ACHN (cell line): Measurements from ENCODE around the gene ZNF561.
"Not testable (repeated sequence)": the region's sequence is repeated elsewhere in the genome, so short reads cannot be mapped to it uniquely, and the experiment has no call there.

Source experiments
- DNase-seq: peaks from one replicate; pipeline ENCODE4 v3.0.0-alpha.2; 2015
- in situ Hi-C: cut with HindIII; loops from 2 replicates; pipeline ENCODE4 v1.10.0; 2017; ENCODE audit warnings: low sequenced_read_pairs, low pct_ligation_motif_present, low pct_unique_long_range_greater_than_20kb

The ZNF561 gene

DNA sequence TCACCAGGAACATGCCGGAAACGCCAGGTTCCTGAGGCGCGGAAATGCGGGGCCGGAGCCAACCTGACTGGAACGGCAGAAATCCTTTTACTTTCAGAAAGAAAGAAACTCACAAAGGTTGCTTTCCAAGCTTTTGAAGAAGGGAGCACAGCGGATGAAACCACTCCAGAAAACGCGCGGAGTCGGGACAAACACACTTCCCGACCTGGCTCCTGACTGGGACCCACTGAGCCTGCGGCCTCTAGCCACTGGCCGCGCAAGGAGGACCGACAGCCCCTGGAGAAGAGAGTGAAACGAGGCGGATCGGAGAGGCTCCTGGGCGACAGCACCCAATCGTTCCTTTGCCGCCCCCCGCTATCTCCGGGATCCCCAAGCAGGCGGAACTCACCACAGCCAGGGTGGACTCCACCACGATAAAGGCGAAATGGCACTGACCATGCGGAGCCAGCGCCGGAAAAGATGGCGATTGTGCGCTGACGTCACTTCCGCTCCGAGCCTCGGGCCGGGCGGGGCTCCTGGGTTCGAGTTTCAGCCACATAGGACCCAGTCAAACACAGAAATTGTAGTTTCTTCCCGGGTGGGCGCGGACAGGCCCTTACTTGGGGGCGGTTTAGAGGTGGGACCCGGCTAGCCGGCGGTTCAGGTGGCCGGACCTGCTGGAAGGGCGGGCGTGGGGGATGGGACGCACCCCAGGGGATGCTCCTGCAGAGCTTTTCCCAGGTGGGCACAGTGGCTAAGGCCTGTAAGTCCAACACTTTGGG is 36.8 kb downstream of the ZNF561 start, which contains the start of gene ZNF121:
Gene ZNF121 (minus strand): TSS at position 432 of the 761 bp plus-strand sequence. CDS start 16,407 bp downstream, outside the sequence.
- in situ Hi-C loops, result no loop called here
- peak; percentile 79 for DNase-seq

DNA sequence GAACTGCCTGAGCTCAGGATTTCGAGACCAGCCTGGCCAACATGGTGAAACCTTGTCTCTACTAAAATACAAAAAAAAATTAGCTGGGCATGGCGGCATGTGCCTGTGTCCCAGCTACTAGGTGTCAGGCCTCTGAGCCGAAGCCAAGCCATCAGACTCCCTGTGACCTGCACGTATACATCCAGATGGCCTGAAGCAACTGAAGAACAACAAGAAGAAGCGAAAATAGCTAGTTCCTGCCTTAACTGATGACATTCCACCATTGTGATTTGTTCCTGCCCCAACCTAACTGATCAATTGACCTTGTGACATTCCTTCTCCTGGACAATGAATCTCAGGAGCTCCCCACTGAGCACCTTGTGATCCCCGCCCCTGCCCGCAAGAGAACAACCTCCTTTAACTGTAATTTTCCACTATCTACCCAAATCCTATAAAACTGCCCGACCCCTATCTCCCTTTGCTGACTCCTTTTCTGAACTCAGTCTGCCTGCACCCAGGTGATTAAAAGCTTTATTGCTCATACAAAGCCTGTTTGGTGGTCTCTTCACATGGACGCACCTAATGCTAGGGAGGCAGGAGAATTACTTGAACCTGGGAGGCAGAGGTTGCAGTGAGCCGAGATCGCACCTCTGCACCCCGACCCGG is 38.8 kb downstream of the ZNF561 start:
- in situ Hi-C loops, DNase-seq: not testable (repeated sequence)

DNA sequence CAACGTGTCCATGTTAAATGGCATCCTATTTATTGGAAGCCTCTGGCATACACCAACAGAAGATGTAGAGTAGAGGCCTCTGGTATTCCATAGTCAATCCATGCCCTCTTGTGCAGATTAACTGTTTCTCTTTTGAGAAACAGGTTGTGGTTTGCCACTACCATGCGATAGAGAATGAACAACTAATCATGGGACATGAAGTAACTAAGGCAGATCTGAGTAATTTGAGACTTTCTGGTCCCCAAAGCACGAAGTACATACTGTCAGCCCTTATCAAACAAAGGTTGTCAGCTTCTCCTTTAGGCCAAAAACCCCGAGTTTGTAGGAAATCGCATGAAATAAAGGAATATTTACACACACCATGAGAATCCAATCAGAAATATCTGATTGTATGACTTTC is 40.3 kb downstream of the ZNF561 start:
- DNase-seq, result no peak
- in situ Hi-C loops, result no loop called here

DNA sequence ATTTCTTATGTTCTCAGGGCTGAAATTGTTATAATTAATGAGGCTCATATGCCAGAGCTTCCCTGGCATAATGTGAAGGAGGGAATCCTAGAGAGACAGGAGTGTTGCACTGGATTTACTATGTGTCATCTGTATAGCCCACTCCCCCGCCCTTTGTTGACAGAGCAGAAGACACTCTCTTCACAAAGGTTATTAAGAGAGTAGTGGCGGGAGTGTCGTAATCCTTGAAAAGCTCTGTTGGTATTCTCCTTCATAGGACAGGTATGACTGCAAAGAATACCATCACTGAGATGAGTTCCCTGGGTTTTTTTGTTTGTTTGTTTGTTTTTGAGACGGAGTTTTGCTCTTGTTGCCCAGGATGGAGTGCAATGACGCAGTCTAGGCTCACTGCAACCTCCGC is 50.8 kb downstream of the ZNF561 start:
- in situ Hi-C loops, result no loop called here
- DNase-seq, result no peak

DNA sequence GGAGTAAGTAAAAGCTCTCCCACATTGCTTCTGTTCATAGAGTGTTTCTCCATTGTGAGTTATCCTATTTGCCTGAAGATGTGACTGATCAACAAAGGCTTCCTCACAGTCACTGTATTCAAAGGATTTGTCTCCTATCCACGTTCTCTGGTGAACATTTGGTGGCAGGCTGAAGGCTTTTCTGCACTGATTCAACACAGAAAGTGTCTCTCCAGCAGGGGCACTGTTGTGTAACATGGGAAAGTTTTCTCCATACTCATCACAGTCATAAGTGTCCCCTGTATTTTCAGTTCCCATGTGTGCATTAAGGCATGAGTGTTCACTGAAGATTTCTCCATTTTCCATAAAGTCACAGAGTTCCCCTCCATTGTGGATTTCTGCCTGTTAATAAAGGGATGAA is 54.3 kb downstream of the ZNF561 start:
- no peak for DNase-seq
- in situ Hi-C loops, result no loop called here

DNA sequence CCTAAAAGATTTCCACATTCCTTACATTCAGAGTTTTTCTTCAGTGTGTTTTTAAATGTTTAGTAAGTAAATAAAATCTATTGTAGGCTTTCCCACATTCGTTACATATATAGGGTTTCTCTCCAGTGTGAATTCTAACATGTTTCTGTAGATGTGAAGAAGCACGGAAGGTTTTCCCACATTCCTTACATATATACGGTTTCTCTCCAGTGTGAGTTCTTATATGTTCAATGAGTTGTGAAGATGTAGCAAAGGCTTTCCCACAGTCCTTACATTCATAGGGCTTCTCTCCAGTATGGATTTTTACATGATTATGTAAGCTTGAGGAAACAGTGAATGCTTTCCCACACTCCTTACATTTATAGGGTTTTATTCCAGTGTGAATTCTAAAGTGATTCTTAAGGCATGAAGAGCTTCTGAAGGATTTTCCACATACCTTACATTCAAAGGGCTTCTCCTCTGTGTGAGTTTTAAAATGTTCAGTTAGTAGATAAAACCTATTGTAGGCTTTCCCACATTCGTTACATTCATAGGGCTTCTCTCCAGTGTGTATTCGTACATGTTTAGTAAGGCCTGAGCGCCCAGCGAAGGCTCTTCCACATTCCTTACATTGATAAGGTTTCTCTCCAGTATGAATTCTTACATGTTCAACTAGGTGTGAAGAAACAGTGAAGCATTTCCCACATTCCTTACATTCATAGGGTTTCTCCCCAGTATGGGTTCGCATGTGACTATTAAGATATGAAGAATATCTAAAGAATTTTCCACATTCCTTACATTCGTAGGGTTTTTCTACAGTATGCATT is 54.9 kb downstream of the ZNF561 start:
- peak; percentile 24 for DNase-seq
- in situ Hi-C loops, result no loop called here
